Panc1 (cell line): ENCODE measurements around the gene DNAJC18.

ENCODE experiments used
- CTCF ChIP-seq: fragments of 450-650 bp; IDR thresholded peaks from 2 replicates; pipeline ENCODE4 v1.5.1; 2017; ENCODE audit warnings: mild to moderate bottlenecking
- POLR2AphosphoS5 ChIP-seq: IDR thresholded peaks from 2 replicates; pipeline ENCODE4 v1.6.1; 2012; ENCODE audit warnings: mild to moderate bottlenecking, low read depth, low read length, moderate library complexity
- REST ChIP-seq, 2 experiments: IDR thresholded peaks; 2 replicates each; pipeline ENCODE4 v1.6.1; 2011 to 2012; ENCODE audit warnings: low read depth in 2 of 2, control low read depth in 1 of 2, low read length in 1 of 2, mild to moderate bottlenecking in 1 of 2, moderate library complexity in 1 of 2; ENCODE audit not compliant: insufficient read depth in 1 of 2
- SIN3A ChIP-seq: IDR thresholded peaks from 2 replicates; pipeline ENCODE4 v1.6.1; 2012; ENCODE audit warnings: low read depth, mild to moderate bottlenecking, low read length, moderate library complexity, borderline replicate concordance; ENCODE audit not compliant: insufficient read depth

GRCh38 chr5:139426203-139426885, 13.0 kb downstream of the DNAJC18 start:
- no peak for TF ChIP-seq CTCF
- no peak for TF ChIP-seq POLR2AphosphoS5
- TF ChIP-seq REST (IDR thresholded peaks at IDR 0.05; ENCODE audit: insufficient read depth in 1 of 2, low read depth in 2 of 2, low read length in 1 of 2), result no peak
- TF ChIP-seq SIN3A, result no peak
